H1 (cell line): Measurements from ENCODE around the gene CARD14. TPM values are rescaled to one million over a fixed set of nuclear protein-coding genes. Genes with fewer than 3 reads are reported as not detected.

Source experiments
- CTCF ChIA-PET: fragments of 300-600 bp; sonication (Branson Sonifier 250); formaldehyde crosslinking; loops from one replicate; lab custom pipeline; 2021; ENCODE audit not compliant: partially characterized antibody; lab: Charles Lee
- POLR2A ChIA-PET: fragments of 300-600 bp; sonication (Branson Sonifier 250); formaldehyde crosslinking; loops from one replicate; lab custom pipeline; 2021; ENCODE audit warnings: inconsistent platforms; ENCODE audit not compliant: partially characterized antibody; lab: Charles Lee
- DNase-seq, 2 experiments: peaks; one replicate each; pipeline versions ENCODE4 v3.0.0 to v3.0.0-alpha.2; 2010 to 2022; ENCODE audit warnings: low spot score in 2 of 2, low read depth in 1 of 2, mixed read lengths in 1 of 2
- FAIRE-seq: peaks from 2 replicates; lab custom pipeline; 2011; peaks lifted over from hg19 to GRCh38; lab: Jason Lieb, UNC
- H2AFZ ChIP-seq: 2 replicates; pipeline ENCODE4 v1.8.1; 2012; ENCODE audit warnings: low read length, inconsistent platforms
- H2AK5ac ChIP-seq: 2 replicates; pipeline ENCODE4 v1.6.1; 2013; ENCODE audit warnings: low read depth, low read length
- H2BK120ac ChIP-seq: replicated peaks from 2 replicates; pipeline ENCODE3; 2013; ENCODE audit warnings: low read depth, low read length, inconsistent platforms
- H2BK12ac ChIP-seq: 2 replicates; pipeline ENCODE4 v1.6.1; 2013; ENCODE audit warnings: low read depth, low read length
- H2BK15ac ChIP-seq: 2 replicates; pipeline ENCODE4 v1.6.1; 2013; ENCODE audit warnings: low read length
- H2BK20ac ChIP-seq: 2 replicates; pipeline ENCODE4 v1.6.1; 2013; ENCODE audit warnings: low read length
- H2BK5ac ChIP-seq: 2 replicates; pipeline ENCODE4 v1.6.1; 2013; ENCODE audit warnings: low read depth, low read length
- H3K14ac ChIP-seq: 2 replicates; pipeline ENCODE4 v1.6.1; 2013; ENCODE audit warnings: inconsistent platforms; ENCODE audit not compliant: insufficient read length
- H3K18ac ChIP-seq: 2 replicates; pipeline ENCODE4 v1.6.1; 2013; ENCODE audit warnings: low read length; ENCODE audit errors: extremely low read depth
- H3K23ac ChIP-seq: 2 replicates; pipeline ENCODE4 v1.6.1; 2013; ENCODE audit warnings: inconsistent platforms; ENCODE audit not compliant: insufficient read length
- H3K23me2 ChIP-seq: 2 replicates; pipeline ENCODE4 v1.6.1; 2013; ENCODE audit warnings: low read depth, low read length
- H3K27ac ChIP-seq: 2 replicates; pipeline ENCODE4 v1.6.1; 2011; ENCODE audit warnings: low read depth, low read length, inconsistent platforms
- H3K27me3 ChIP-seq, 4 experiments: replicated peaks in 1 of 4; 1 replicate in 1 of 4; 2 replicates in 3 of 4; pipeline versions ENCODE4 v1.6.1 to v1.8.1; 2011 to 2013; ENCODE audit warnings: low read length in 3 of 4, mild to moderate bottlenecking in 3 of 4, inconsistent platforms in 2 of 4, mixed read lengths in 2 of 4, moderate library complexity in 1 of 4; ENCODE audit not compliant: control insufficient read depth in 3 of 4, insufficient read depth in 3 of 4; ENCODE audit errors: extremely low read depth in 1 of 4
- H3K36me3 ChIP-seq, 4 experiments: 2 replicates each; pipeline versions ENCODE4 v1.6.1 to v1.8.1; 2011 to 2013; ENCODE audit warnings: mild to moderate bottlenecking in 4 of 4, low read length in 3 of 4, moderate library complexity in 2 of 4, control low read depth in 1 of 4, inconsistent platforms in 1 of 4; ENCODE audit not compliant: insufficient read depth in 4 of 4, control insufficient read depth in 2 of 4
- H3K4ac ChIP-seq: replicated peaks from 2 replicates; pipeline ENCODE3; 2013; ENCODE audit warnings: low read length, low read depth, mixed read lengths, inconsistent platforms; ENCODE audit not compliant: insufficient read length
- H3K4me1 ChIP-seq, 4 experiments: replicated peaks in 1 of 4; 1 replicate in 1 of 4; 2 replicates in 3 of 4; pipeline versions ENCODE4 v1.6.1 to v1.8.1; 2011 to 2013; ENCODE audit warnings: low read length in 3 of 4, inconsistent platforms in 2 of 4, mixed read lengths in 1 of 4; ENCODE audit not compliant: insufficient read depth in 4 of 4, control insufficient read depth in 3 of 4
- H3K4me2 ChIP-seq, 2 experiments: 2 replicates each; pipeline versions ENCODE4 v1.6.1 to v1.8.1; 2011 to 2013; ENCODE audit warnings: low read depth in 2 of 2, low read length in 2 of 2, control low read depth in 1 of 2, inconsistent platforms in 1 of 2, mild to moderate bottlenecking in 1 of 2; ENCODE audit not compliant: insufficient read depth in 1 of 2
- H3K4me3 ChIP-seq, 4 experiments: fragments of 200-600, 300-600 bp in 1 of 4; sonication (generic), shearing (Covaris generic), sonication (Bioruptor Twin) in 1 of 4; 2 replicates each; pipeline versions ENCODE4 v1.5.1 to v1.8.1; 2011 to 2016; ENCODE audit warnings: low read length in 4 of 4, low read depth in 3 of 4, control low read depth in 2 of 4, inconsistent platforms in 2 of 4, mild to moderate bottlenecking in 2 of 4, mixed read lengths in 1 of 4, moderate library complexity in 1 of 4; ENCODE audit not compliant: insufficient read depth in 2 of 4; ENCODE audit errors: extremely low read depth in 1 of 4
- H3K56ac ChIP-seq: replicated peaks from 2 replicates; pipeline ENCODE3; 2013; ENCODE audit warnings: low read depth, mild to moderate bottlenecking, mixed read lengths, low read length, inconsistent platforms; ENCODE audit not compliant: insufficient read length
- H3K79me1 ChIP-seq: 2 replicates; pipeline ENCODE4 v1.6.1; 2013; ENCODE audit warnings: low read depth, low read length, control low read depth
- H3K79me2 ChIP-seq, 2 experiments: 2 replicates each; pipeline versions ENCODE4 v1.6.1 to v1.8.1; 2012 to 2013; ENCODE audit warnings: low read length in 2 of 2, mild to moderate bottlenecking in 2 of 2, inconsistent platforms in 1 of 2; ENCODE audit not compliant: insufficient read depth in 2 of 2, control insufficient read depth in 1 of 2
- H3K9ac ChIP-seq, 4 experiments: replicated peaks in 1 of 4; 1 replicate in 1 of 4; 2 replicates in 3 of 4; pipeline versions ENCODE4 v1.6.1 to v1.8.1; 2011 to 2013; ENCODE audit warnings: low read depth in 3 of 4, low read length in 3 of 4, control low read depth in 2 of 4, mild to moderate bottlenecking in 2 of 4, moderate library complexity in 2 of 4, inconsistent platforms in 1 of 4; ENCODE audit errors: extremely low read depth in 1 of 4
- H3K9me3 ChIP-seq, 2 experiments: 2 replicates each; pipeline versions ENCODE4 v1.6.1 to v1.8.1; 2012 to 2013; ENCODE audit warnings: mild to moderate bottlenecking in 2 of 2, moderate library complexity in 2 of 2, control low read depth in 1 of 2, inconsistent platforms in 1 of 2, low read depth in 1 of 2, low read length in 1 of 2, mixed read lengths in 1 of 2; ENCODE audit not compliant: insufficient read depth in 2 of 2
- H4K20me1 ChIP-seq, 2 experiments: replicated peaks in 1 of 2; 2 replicates each; pipeline versions ENCODE3 to v1.8.1; 2011 to 2013; ENCODE audit warnings: inconsistent platforms in 2 of 2, low read length in 2 of 2, mild to moderate bottlenecking in 1 of 2; ENCODE audit not compliant: insufficient read depth in 2 of 2, control insufficient read depth in 1 of 2
- H4K5ac ChIP-seq: 2 replicates; pipeline ENCODE4 v1.6.1; 2013; ENCODE audit warnings: low read length, low read depth, mixed read lengths, inconsistent platforms; ENCODE audit not compliant: insufficient read length
- H4K8ac ChIP-seq: 2 replicates; pipeline ENCODE4 v1.8.0; 2013; ENCODE audit warnings: mild to moderate bottlenecking, moderate library complexity, low read length, inconsistent platforms; ENCODE audit not compliant: insufficient read depth; ENCODE audit errors: extremely low read depth
- H4K91ac ChIP-seq: replicated peaks from 2 replicates; pipeline ENCODE3; 2013; ENCODE audit warnings: low read length, mixed read lengths, inconsistent platforms; ENCODE audit not compliant: insufficient read length
- ATF2 ChIP-seq: IDR thresholded peaks from 2 replicates; pipeline ENCODE4 v1.6.1; 2012; ENCODE audit warnings: low read length, inconsistent platforms
- BCL11A ChIP-seq, 2 experiments: IDR thresholded peaks; one replicate each; pipeline ENCODE4 v1.6.1; 2011; ENCODE audit warnings: low read depth in 2 of 2, low read length in 2 of 2, mild to moderate bottlenecking in 2 of 2
- CBX8 ChIP-seq: fragments of 300-800, 300-1000 bp; sonication (generic); IDR thresholded peaks from 2 replicates; pipeline ENCODE4 v1.7.1; 2016; ENCODE audit warnings: low read depth, low read length, borderline replicate concordance
- HDAC2 ChIP-seq, 2 experiments: fragments of 300-600 bp in 1 of 2; sonication (generic) in 1 of 2; IDR thresholded peaks; 2 replicates each; pipeline ENCODE4 v1.6.1; 2011 to 2012; ENCODE audit warnings: low read depth in 2 of 2, low read length in 2 of 2, mild to moderate bottlenecking in 2 of 2, moderate library complexity in 2 of 2, borderline replicate concordance in 1 of 2, inconsistent platforms in 1 of 2
- HDAC6 ChIP-seq: IDR thresholded peaks from one replicate; pipeline ENCODE4 v1.7.1; 2012; ENCODE audit warnings: low read depth, mild to moderate bottlenecking, inconsistent platforms, low read length, moderate library complexity
- KDM5A ChIP-seq: fragments of 200-600 bp; IDR thresholded peaks from 2 replicates; pipeline ENCODE4 v1.7.1; 2012; ENCODE audit warnings: mild to moderate bottlenecking, low read length, inconsistent platforms, mixed read lengths
- SIN3A ChIP-seq, 2 experiments: IDR thresholded peaks in 1 of 2; conservative IDR thresholded peaks in 1 of 2; 2 replicates each; pipeline ENCODE4 v1.6.1; 2011 to 2012; ENCODE audit warnings: low read length in 2 of 2, improper control_type of control experiment in 1 of 2, low read depth in 1 of 2, mild to moderate bottlenecking in 1 of 2
- TCF12 ChIP-seq: IDR thresholded peaks from 2 replicates; pipeline ENCODE4 v1.6.1; 2011; ENCODE audit warnings: low read depth, mild to moderate bottlenecking, low read length
- WGBS, 2 experiments: shearing (Covaris generic) in 1 of 2; methylation state at CpG; one replicate each; pipeline versions ENCODE4 v1.1.6 to v1.1.7; 2013 to 2015; ENCODE audit warnings: low lambda C conversion rate in 2 of 2, mixed read lengths in 2 of 2, inconsistent platforms in 1 of 2, low coverage in 1 of 2, missing lambda C conversion rate in 1 of 2; ENCODE audit not compliant: insufficient replicate concordance in 2 of 2, insufficient coverage in 1 of 2, insufficient read length in 1 of 2; ENCODE audit errors: extremely low coverage in 1 of 2, missing lambda C conversion rate in 1 of 2; 5-methylcytosine and 5-hydroxymethylcytosine counted together
- polyA plus RNA-seq, 7 experiments: library from polyadenylated mRNA; depleted of rRNA in 3 of 7; stranded (reverse) in 5 of 7; unstranded in 2 of 7; fragments of >200 nt in 5 of 7; fragments of 200-250 nt in 2 of 7; gene quantifications; 1 replicate in 5 of 7; 2 replicates in 1 of 7; 4 replicates in 1 of 7; pipeline versions ENCODE4 v1.2.1 to v1.2.3, GENCODE V29; 2011 to 2013; ENCODE audit warnings: missing spikeins in 2 of 7, mixed read lengths in 2 of 7
- total RNA-seq: library from RNA; stranded (reverse); fragmentation: NEBNext Ultra II Directional; extraction: Animal tissue kit (Norgen Biotek cat#: 25700); gene quantifications from 2 replicates; pipeline ENCODE4 v1.2.1, GENCODE V29; 2021

Gene CARD14
- total and polyA plus RNA-seq, 2 of the 8 experiments (the other 6 are each of a cell fraction or from before 2014, with no cell fraction given), result 0.08 TPM; not detected in 1

GRCh38 chr17:80124351-80124981 lies 45.4 kb upstream of the CARD14 start:
- H3K79me2 ChIP-seq, result no peaks in the 10 kb centered on the region
- peak overlapping the region; percentile 62 for H2BK5ac ChIP-seq
- H3K4ac ChIP-seq, result peak overlapping the region; percentile 24
- H3K4me2 ChIP-seq, result peak overlapping the region; percentile 31 to 63
- peak overlapping the region; percentile 33 for H2BK15ac ChIP-seq
- H4K20me1 ChIP-seq, result no peaks in the 10 kb centered on the region
- H3K27me3 ChIP-seq, result no peaks in the 10 kb centered on the region
- peaks cover 3 to 18% (median 12%) of the 10 kb centered on the region in 4 experiments for H3K4me1 ChIP-seq
- H3K14ac ChIP-seq, result no peak overlapping the region
- no peak overlapping the region for H3K56ac ChIP-seq
- 0 out of 2 replicates have a peak overlapping the region, but pooled peaks have one; percentile 5 for H2AK5ac ChIP-seq
- peak overlapping the region; percentile 79 for H2AFZ ChIP-seq
- peak overlapping the region; percentile 49 for H3K18ac ChIP-seq
- peak overlapping the region in 2 of 4 experiments; percentile 5 to 23; a peak in 2 of 7 replicates for H3K9ac ChIP-seq
- CTCF ChIA-PET, result interaction anchor here (0.7 to 4.4 kb wide), 24 partner anchors 9 to 154 kb away, joined by 3 to 43 read pairs (median 5); partner anchors contain the start of gene GAA
- H3K27ac ChIP-seq, result peak overlapping the region; percentile 68
- no peaks in the 10 kb centered on the region for H3K79me1 ChIP-seq
- no peaks in the 10 kb centered on the region for H3K9me3 ChIP-seq
- peak overlapping the region; percentile 56 for H4K91ac ChIP-seq
- peak overlapping the region in 3 of 4 experiments; percentile 29 to 35 (median 31); a peak in 5 of 8 replicates for H3K4me3 ChIP-seq
- H4K5ac ChIP-seq, result peak overlapping the region; percentile 12
- no peaks in the 10 kb centered on the region; the same call in 1 of the 2 replicates for H3K23me2 ChIP-seq
- FAIRE-seq (peak; percentile 82), DNase-seq (peak; percentile 51 to 71)
- H4K8ac ChIP-seq, result no peak overlapping the region
- peak overlapping the region; percentile 40 for H3K23ac ChIP-seq
- peak overlapping the region; percentile 70; the same call in 1 of the 2 replicates for H2BK12ac ChIP-seq
- H2BK120ac ChIP-seq, result peak overlapping the region; percentile 19
- WGBS, 2 experiments, result 54% methylated on average over 15 of the region's 15 CpGs; no CpG with 5 or more reads in 1 of the 2 experiments
- POLR2A ChIA-PET, result interaction anchor here (0.9 to 10.0 kb wide), 13 partner anchors 9 to 91 kb away, joined by 3 to 103 read pairs (median 6); partner anchors contain the start of gene GAA
- no peaks in the 10 kb centered on the region for H3K36me3 ChIP-seq
- H2BK20ac ChIP-seq, result peak overlapping the region; percentile 97
- TF ChIP-seq SIN3A (conservative IDR thresholded peaks at IDR 0.05 in 1 of 2, IDR thresholded peaks at IDR 0.05 in 1 of 2; ENCODE audit: low read depth in 1 of 2, low read length in 2 of 2), result peak; percentile 24 to 38; a peak in 1 of 4 replicates
- no peak for TF ChIP-seq HDAC6
- TF ChIP-seq HDAC2 (IDR thresholded peaks at IDR 0.05; ENCODE audit: borderline replicate concordance in 1 of 2, low read depth in 2 of 2, low read length in 2 of 2), result peak; percentile 62 to 87; a peak in 2 of 4 replicates
- TF ChIP-seq TCF12, result 0 out of 2 replicates have a peak, but pooled peaks have one; percentile 64
- no peak for TF ChIP-seq BCL11A (IDR thresholded peaks at IDR 0.05; ENCODE audit: low read depth in 2 of 2, low read length in 2 of 2)
- TF ChIP-seq KDM5A, result no peak
- TF ChIP-seq CBX8, result no peak
- TF ChIP-seq ATF2, result peak; percentile 94
